ENCODE measurements around the gene ARHGDIA. TPM values are rescaled to one million over a fixed set of nuclear protein-coding genes. Genes with fewer than 3 reads are reported as not detected.
"Not testable (repeated sequence)": the region's sequence is repeated elsewhere in the genome, so short reads cannot be mapped to it uniquely, and the experiment has no call there.

ARHGDIA gene
- total RNA-seq, 4 donors from 2014 or later, result 31.2 to 350 (median 55.1) TPM

DNA sequence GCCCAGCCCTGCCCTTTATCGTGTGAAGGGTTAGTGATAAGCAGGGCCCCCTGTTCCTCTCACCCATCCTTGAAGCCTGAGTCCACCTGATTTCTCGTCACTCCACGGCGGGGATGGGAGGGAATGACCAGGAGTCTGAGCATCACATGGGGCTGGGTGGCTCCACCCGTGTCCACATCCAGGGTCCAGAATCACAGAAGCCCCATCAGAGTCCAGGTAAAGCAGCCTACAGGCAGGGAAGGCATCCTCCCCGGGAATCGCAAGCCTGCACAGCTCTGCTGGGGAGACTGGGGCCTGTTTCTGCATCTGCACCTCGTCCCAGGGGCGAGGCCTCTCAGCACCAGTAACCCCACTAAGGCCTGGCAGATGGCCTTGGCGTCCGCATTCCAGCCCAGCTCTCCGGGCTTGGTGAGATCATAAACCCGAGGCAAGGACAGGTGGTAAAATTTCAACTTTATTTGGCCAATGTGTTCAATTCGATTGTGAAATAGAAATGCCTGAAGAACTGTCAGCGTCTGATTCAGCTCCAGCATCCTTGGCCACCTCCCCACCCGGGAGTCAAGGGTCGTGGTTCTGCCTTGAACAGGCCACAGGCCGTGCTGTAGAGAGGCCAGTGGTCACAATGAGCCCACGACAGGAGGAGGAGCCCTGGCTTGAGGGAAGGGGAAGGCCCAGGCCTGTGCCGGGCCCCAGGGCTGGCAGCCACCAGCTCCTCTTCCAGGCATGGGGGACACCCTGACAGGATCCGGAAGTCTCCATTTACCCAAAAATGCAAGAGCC lies 28.2 kb downstream of the ARHGDIA start:
- Histone ChIP-seq H3K27me3 (no peaks in the 10 kb centered on the region), H3K4me1 (no peaks in the 10 kb centered on the region), H3K27ac (no peak overlapping the region), H3K4me3 (no peak overlapping the region), H3K36me3 (no peaks in the 10 kb centered on the region), H3K9me3 (no peaks in the 10 kb centered on the region)
- TF ChIP-seq, protein P1, sequence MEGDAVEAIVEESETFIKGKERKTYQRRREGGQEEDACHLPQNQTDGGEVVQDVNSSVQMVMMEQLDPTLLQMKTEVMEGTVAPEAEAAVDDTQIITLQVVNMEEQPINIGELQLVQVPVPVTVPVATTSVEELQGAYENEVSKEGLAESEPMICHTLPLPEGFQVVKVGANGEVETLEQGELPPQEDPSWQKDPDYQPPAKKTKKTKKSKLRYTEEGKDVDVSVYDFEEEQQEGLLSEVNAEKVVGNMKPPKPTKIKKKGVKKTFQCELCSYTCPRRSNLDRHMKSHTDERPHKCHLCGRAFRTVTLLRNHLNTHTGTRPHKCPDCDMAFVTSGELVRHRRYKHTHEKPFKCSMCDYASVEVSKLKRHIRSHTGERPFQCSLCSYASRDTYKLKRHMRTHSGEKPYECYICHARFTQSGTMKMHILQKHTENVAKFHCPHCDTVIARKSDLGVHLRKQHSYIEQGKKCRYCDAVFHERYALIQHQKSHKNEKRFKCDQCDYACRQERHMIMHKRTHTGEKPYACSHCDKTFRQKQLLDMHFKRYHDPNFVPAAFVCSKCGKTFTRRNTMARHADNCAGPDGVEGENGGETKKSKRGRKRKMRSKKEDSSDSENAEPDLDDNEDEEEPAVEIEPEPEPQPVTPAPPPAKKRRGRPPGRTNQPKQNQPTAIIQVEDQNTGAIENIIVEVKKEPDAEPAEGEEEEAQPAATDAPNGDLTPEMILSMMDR (IDR thresholded peaks at IDR 0.05), result no peak
- TF ChIP-seq POLR2A (IDR thresholded peaks at IDR 0.05), result no peak
- DNase-seq, result peak; percentile 50 to 75
- intact Hi-C loops (cut with DNase I; ENCODE audit: low total_unique reads), result no loop called here

DNA sequence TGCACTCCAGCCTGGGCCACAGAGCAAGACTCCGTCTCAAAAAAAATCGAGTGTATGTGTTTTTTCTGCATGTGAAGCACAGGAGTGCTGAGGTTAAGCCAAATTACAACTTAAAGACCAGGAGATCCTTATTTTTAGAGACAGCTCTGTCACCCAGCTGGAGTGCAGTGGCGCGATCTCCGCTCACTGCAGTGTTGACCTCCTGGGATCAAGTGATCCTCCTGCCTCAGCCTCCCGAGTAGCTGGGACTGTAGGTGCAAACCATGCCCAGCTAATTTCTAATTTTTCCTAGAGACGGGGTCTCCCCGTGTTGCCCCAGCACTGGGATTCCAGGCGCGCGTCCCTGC lies 28.8 kb downstream of the ARHGDIA start:
- H3K4me1 ChIP-seq, result no peaks in the 10 kb centered on the region
- intact Hi-C loops (cut with DNase I; ENCODE audit: low total_unique reads), result no loop called here
- H3K27ac ChIP-seq, result no peak overlapping the region
- no peaks in the 10 kb centered on the region for H3K36me3 ChIP-seq
- TF ChIP-seq, protein P1 (IDR thresholded peaks at IDR 0.05), result no peak
- no peak for TF ChIP-seq POLR2A (IDR thresholded peaks at IDR 0.05)
- no peaks in the 10 kb centered on the region for H3K9me3 ChIP-seq
- no peak overlapping the region for H3K4me3 ChIP-seq
- H3K27me3 ChIP-seq, result no peaks in the 10 kb centered on the region
- no peak for DNase-seq

DNA sequence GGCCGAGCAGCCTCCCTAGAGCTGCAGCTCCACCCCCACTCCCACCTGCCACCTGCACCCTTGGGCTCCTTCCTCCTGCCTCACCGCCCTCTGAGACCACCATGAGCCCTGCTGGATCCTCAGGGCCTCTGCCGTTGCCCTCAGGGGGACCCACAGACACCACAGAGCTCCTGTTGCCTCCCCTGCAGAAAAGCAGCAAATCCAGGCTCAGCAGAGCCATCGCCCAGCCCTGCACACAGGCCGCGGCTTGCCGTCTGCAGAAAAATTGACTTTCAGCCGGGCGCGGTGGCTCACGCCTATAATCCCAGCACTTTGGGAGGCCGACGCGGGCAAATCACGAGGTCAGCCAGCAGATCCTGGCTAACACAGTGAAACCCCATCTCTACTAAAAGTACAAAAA lies 29.3 kb downstream of the ARHGDIA start:
- TF ChIP-seq, protein P1 (IDR thresholded peaks at IDR 0.05), result no peak
- no peak for TF ChIP-seq POLR2A (IDR thresholded peaks at IDR 0.05)
- intact Hi-C loops (cut with DNase I; ENCODE audit: low total_unique reads), result no loop called here
- no peak for DNase-seq
- Histone ChIP-seq H3K9me3 (no peaks in the 10 kb centered on the region), H3K4me1 (no peaks in the 10 kb centered on the region), H3K27ac (no peak overlapping the region), H3K36me3 (no peaks in the 10 kb centered on the region), H3K4me3 (no peak overlapping the region), H3K27me3 (no peaks in the 10 kb centered on the region)

DNA sequence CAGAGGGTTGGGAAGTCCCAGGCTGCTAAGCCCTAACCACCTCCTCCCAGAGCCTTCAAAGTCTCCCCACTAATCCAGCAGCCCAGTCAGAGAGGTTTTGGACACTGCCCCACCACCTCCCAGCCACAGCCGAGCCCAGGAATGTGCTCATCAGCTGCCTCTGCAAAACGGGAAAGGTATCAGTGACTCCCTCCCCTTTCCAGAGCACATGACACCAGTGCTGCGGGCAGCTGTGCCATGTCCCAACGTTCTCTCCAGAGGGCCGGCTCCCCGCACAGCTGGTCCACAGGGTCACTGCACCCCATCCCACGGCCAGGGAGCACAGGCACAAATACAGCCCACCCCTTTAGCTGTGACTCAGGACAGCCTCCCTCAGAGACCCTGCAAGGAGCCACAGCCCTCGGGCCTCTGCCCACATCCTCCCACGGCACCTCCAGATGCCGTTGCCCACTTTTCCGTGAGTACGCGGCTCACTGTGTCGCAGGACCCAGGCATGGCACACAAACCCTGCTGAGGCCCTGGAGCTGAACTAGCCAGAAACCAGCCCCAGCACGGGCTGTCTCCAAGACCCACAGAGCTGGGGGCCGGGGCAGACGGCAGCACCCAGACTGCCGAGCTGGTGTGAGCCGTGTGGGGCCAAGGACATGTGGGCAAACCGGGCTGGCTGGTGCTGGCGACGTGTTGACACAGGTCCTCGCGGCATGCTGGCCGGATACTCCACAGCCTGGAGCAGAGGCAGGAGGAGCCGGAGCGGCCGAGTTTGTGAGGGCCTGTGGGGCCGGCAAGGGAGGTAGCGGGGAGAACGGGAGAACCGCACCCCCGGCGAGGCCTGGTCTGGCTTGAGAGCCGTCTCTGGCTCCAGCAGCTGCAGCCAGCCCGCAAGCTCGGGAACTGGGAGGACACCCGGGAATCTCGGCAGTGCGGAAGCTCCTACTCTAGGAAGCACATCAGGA lies 30.0 kb downstream of the ARHGDIA start:
- no peaks in the 10 kb centered on the region for H3K4me1 ChIP-seq
- H3K36me3 ChIP-seq, result no peaks in the 10 kb centered on the region
- no peaks in the 10 kb centered on the region for H3K27me3 ChIP-seq
- no peak for TF ChIP-seq POLR2A (IDR thresholded peaks at IDR 0.05)
- TF ChIP-seq, protein P1 (IDR thresholded peaks at IDR 0.05), result no peak
- no peak for DNase-seq
- intact Hi-C loops (cut with DNase I; ENCODE audit: low total_unique reads), result no loop called here
- H3K9me3 ChIP-seq, result no peaks in the 10 kb centered on the region
- no peak overlapping the region for H3K27ac ChIP-seq
- H3K4me3 ChIP-seq, result no peak overlapping the region

DNA sequence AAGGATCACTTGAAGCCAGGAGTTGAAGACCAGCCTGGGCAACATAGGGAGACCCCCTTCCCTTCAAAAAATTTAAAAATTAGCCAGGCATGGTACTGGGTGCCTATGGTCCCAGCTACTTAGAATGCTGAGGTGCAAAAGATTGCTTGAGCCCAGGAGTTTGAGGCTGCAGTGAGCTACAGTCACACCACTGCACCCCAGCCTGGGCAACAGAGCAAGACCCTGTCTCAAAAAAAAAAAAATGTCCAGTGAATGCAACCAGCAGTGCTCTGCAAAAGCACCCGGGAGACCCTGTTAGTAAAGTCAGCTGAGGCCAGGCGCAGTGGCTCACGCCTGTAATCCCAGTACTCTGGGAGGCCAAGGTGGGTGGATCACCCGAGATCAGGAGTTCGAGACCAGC lies 31.1 kb downstream of the ARHGDIA start:
- H3K27me3 ChIP-seq; DNase-seq; H3K4me1 ChIP-seq; H3K9me3 ChIP-seq; H3K27ac ChIP-seq; H3K36me3 ChIP-seq; H3K4me3 ChIP-seq; intact Hi-C loops (cut with DNase I; ENCODE audit: low total_unique reads): not testable (repeated sequence)
